GM19239 (cell line): ENCODE results near the gene LRRC63.
A peak's percentile ranks its signal among the peaks of the same experiment; 100 is the strongest.
"Not testable (repeated sequence)": the region's sequence is repeated elsewhere in the genome, so short reads cannot be mapped to it uniquely, and the experiment has no call there.

Experiments
- DNase-seq: peaks from one replicate; pipeline ENCODE4 v3.0.0; 2011; ENCODE audit warnings: low spot score; ENCODE audit not compliant: insufficient read length
- FAIRE-seq: peaks from 2 replicates; lab custom pipeline; 2011; peaks lifted over from hg19 to GRCh38; lab: Jason Lieb, UNC

The LRRC63 gene

DNA sequence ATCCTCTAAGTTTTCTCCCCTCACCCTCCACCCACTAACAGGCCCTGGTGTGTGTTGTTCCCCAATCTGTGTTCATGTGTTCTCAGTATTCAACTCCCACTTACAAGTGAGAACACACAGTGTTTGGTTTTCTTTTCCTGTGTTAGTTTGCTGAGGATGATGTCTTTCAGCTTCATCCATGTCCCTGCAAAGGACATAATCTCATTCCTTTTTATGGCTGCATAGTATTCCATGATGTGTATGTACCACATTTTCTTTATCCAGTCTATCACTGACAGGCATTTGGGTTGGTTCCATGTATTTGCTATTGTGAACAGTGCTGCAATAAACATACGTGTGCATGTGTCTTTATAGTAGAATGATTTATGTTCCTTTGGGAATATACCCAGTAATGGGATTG lies 3.0 kb downstream of the LRRC63 start:
- not testable (repeated sequence) for FAIRE-seq

GRCh38 chr13:46220234-46220633 lies 8.5 kb downstream of the LRRC63 start:
- not testable (repeated sequence) for FAIRE-seq, DNase-seq

More for the DNA sequence above, 3.0 kb downstream of the LRRC63 start:
- not testable (repeated sequence) for DNase-seq

GRCh38 chr13:46229251-46229650 lies 17.5 kb downstream of the LRRC63 start:
- FAIRE-seq, result no peak
- DNase-seq, result no peak

GRCh38 chr13:46232281-46232680 lies 20.6 kb downstream of the LRRC63 start:
- FAIRE-seq (no peak), DNase-seq (no peak)

GRCh38 chr13:46235286-46235685 lies 23.6 kb downstream of the LRRC63 start:
- peak; percentile 54 for FAIRE-seq
- no peak for DNase-seq

DNA sequence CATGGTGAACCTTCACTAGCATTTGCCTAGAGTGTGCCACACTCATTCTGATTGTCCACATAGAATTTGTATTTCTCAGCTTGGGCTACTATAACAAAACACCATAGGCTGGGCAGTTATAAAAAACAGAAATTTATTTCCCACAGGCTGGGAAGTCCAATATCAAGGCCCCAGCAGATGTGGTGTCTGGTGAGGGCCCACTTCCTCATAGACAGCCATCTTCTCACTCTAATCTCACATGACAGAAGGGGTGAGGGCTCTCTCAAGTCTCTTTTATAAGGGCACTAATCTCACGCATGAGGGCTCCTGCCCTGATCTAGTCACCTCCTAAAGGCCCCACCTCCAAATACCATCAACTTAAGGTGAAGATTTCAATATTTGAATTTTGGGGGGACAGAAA lies 53.6 kb downstream of the LRRC63 start:
- FAIRE-seq, result no peak
- no peak for DNase-seq

GRCh38 chr13:46267166-46267565 lies 55.4 kb downstream of the LRRC63 start:
- FAIRE-seq (no peak), DNase-seq (no peak)

- FAIRE-seq, result no peak
Measured at GRCh38 chr13:46270416-46270815, 58.7 kb downstream of the LRRC63 start.

DNA sequence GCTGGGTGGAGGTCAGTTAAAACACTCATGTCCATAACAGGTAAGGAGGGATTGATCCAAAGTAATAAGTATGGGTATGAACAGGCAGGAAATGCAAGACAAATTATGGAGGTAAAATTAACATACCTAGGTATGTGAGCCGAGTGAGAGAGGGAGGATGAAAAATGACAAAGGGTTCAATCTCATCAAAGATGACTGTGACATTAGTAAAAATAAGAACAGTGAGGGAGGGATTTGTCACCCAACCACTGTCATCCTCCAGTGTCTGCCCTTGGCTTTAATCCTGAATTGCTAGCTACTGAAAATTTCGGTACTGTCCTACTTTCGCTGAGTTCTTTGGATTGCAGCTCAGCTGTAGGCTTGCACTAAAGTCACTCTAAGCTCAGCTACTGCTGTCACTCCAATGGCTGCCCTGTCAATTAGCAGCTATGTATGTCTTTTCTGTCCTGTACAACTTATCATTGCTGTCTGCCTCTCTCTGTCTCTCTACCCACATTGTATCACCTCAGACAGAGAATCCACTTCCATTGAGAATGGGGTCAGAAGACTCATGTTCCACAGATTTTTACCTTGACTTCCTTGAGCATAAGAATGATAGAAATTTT lies 62.5 kb downstream of the LRRC63 start:
- no peak for DNase-seq
- FAIRE-seq, result no peak

More at GRCh38 chr13:46270416-46270815, 58.7 kb downstream of the LRRC63 start:
- DNase-seq, result no peak

GRCh38 chr13:46278474-46278873 lies 66.7 kb downstream of the LRRC63 start:
- FAIRE-seq, result no peak

DNA sequence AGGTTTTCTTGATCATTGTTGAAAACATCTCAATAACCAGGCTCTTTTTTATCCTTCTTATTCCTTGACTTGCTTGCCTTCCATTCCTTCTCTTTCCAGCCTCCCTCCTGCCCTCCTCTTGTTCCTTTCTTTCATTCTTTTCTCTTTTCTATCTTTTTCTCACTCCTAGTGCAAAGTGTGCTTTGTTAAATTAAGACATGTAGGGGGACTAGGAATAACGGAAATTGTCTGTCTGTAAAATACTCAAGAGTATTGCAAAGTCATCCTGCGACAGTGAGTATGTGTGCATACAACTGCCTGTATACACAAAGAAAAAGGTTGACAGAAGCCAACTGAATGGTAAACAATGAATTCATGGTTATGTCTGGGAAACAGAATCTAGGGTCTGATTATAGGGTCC lies 70.1 kb downstream of the LRRC63 start:
- DNase-seq, result no peak
- FAIRE-seq, result no peak

More at GRCh38 chr13:46278474-46278873, 66.7 kb downstream of the LRRC63 start:
- DNase-seq, result no peak

GRCh38 chr13:46283912-46284824 lies 72.4 kb downstream of the LRRC63 start:
- FAIRE-seq, DNase-seq: not testable (repeated sequence)

DNA sequence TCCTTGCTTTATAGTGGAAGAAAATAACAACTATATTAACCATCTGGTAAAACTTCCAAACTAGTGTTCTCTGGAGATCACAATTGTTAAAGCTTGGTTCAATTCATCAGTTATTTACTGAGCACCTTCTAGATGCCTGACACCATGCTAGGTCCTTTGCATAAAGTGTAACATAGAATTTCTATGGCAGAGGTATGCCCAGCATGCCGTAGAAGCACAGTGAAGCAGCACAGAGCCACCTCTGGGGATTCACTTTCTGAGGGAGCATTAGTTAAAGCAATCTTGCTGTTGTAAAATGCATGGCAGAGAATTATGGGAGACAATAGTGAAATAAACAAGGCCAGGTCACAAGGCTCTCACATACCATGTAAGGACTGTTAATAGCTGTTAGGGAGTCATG lies 75.2 kb downstream of the LRRC63 start:
- DNase-seq, result no peak
- no peak for FAIRE-seq

DNA sequence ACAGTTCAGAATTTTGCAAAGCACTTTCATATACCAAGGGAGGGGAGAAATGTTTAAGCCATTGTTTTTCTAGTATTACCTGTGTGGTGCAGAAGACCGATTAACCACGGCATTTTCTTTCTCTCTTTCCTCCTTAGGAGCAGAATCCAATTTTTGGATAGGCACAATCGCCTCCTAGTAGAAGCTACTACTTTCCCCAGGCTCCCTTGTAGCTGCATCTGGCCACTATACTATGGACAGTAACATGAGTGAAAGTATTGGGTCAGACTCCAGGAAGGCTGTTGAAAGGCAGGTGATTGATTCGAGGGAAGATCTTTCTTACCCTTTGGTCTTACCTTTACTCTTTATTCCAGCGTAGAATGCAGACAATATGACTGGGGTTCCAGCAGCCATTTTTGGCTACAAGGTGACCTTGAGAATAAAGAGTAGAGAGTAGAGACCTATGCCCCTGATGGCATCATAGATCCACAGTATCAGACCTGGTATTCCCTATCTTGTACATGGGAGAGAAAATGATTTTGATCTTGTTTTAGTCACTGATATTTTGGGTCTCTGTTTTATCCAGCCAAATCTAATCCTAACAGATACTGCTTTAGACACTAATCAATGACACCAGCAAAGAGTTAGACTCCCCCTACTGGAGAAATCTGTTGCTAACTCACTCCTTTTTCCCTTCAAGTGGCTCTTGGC lies 77.0 kb downstream of the LRRC63 start:
- FAIRE-seq, result peak; percentile 91
- DNase-seq, result peak; percentile 32

DNA sequence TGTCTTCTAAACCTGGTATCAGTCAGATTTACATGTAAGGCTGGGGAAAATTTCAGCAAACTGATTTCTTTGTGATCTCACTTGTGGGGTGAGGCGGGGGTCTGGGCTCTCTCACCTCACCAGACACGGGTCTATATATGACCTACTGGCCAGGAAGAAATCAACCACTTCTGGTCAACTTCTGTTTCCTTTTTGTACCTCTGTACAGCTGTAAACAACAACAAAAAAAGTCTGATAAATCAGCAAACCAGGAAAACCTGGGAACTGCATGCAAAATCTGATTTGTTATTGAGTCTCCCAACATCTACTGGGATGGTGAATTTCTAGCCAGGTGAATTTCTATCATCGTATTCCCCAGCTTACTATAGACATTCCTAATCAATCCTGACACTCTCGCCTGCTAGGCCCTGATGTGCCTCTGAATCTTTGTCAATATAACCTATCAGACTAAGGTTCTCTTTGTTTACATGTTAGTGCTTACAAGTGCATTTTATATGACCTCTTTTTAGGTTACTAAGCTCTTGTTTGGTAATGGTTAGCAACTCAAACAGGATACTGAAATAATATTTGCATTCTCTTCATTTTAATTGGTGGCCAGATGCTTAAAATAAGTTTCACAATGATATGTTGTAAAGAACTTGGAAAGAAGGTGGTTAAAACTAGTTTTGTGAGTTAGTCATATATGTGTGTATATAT lies 77.7 kb downstream of the LRRC63 start:
- DNase-seq, result no peak
- peak; percentile 67 for FAIRE-seq

DNA sequence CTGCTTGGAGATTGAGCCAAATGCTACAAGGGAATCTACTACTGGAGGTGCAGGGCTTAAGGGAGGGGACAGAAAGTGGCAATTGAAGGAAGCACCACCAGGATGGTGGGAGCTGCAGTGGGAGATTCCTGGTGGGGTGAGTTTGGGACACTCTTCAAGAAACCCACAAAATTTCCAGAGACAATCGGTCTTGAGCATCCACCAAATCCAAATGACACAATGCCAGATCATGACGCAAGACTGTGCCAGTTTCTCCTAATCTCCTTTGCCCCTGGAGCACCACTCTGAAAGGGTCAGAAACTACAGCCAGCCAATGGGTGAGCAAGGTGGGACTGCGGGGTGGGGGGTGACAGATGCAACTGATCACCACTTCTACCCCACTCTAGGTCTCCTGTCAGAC lies 78.7 kb downstream of the LRRC63 start:
- FAIRE-seq (no peak), DNase-seq (no peak)

- DNase-seq (no peak), FAIRE-seq (no peak)
Measured at GRCh38 chr13:46293436-46293835, 81.7 kb downstream of the LRRC63 start.

DNA sequence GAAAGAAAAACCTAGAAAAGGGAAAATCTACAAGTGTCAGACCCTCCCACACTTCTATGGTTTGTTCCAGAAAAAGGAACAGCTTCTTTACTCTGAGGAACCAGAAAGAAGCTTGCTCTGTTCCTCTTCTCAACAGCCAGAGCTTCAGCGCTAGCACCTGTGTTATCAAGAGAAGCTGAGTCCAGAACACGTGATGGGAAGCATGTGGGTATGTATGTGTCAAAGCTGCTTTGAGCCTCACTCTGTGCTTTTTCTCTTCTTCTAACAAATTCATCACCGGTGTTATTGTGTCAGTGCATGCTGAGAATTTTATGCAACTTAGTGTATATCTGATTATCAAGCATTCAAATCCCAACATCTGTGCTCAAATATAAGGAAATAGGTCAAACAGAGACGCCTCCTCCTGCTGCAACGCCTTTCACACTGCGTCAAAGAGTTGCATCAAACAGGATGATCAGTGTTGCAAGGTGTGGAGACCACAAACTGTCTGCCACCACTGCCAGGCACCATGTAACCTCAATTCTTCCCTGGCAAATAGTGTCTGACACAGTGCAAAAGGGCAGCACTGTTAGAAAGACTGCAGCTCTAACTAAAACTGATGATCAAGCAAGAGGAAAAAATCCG lies 83.9 kb downstream of the LRRC63 start:
- DNase-seq (no peak), FAIRE-seq (peak; percentile 89)

- no peak for DNase-seq
- FAIRE-seq, result no peak
Measured at GRCh38 chr13:46296115-46296822, 84.5 kb downstream of the LRRC63 start.
